HEK293 (cell line): ENCODE measurements around the gene TOM1L2.

Source experiments
- ELK4 ChIP-seq: IDR thresholded peaks from 2 replicates; pipeline ENCODE4 v1.6.1; 2011; ENCODE audit warnings: mild to moderate bottlenecking, low read depth, low read length, borderline replicate concordance
- IKZF3 ChIP-seq: fragments of 450-650 bp; IDR thresholded peaks from 2 replicates; pipeline ENCODE4 v1.5.0; 2018; ENCODE audit warnings: missing biosample characterization, mild to moderate bottlenecking, missing genetic modification characterization, moderate library complexity
- MYNN ChIP-seq: fragments of 450-650 bp; formaldehyde crosslinking; IDR thresholded peaks from 2 replicates; pipeline ENCODE4 v1.5.1; 2016; ENCODE audit warnings: missing biosample characterization, missing genetic modification characterization, borderline replicate concordance
- PBX3 ChIP-seq: sonication (generic); formaldehyde crosslinking; IDR thresholded peaks from 2 replicates; pipeline ENCODE4 v1.8.1; 2022; ENCODE audit warnings: mild to moderate bottlenecking, moderate library complexity, missing genetic modification reagents
- TRIM28 ChIP-seq: IDR thresholded peaks from 2 replicates; pipeline ENCODE4 v1.6.1; 2011; ENCODE audit warnings: low read length, control low read depth, borderline replicate concordance
- TSHZ1 ChIP-seq: fragments of 450-650 bp; formaldehyde crosslinking; IDR thresholded peaks from 2 replicates; pipeline ENCODE4 v1.5.1; 2016; ENCODE audit warnings: missing biosample characterization, missing genetic modification characterization, borderline replicate concordance
- ZBTB17 ChIP-seq: fragments of 450-650 bp; formaldehyde crosslinking; IDR thresholded peaks from 2 replicates; pipeline ENCODE4 v1.5.1; 2016; ENCODE audit warnings: missing biosample characterization, missing genetic modification characterization
- ZBTB8A ChIP-seq: fragments of 450-650 bp; formaldehyde crosslinking; IDR thresholded peaks from 2 replicates; pipeline ENCODE4 v1.5.1; 2016; ENCODE audit warnings: missing biosample characterization, missing genetic modification characterization
- ZNF132 ChIP-seq: fragments of 450-650 bp; formaldehyde crosslinking; IDR thresholded peaks from 2 replicates; pipeline ENCODE4 v1.5.1; 2017; ENCODE audit warnings: missing biosample characterization, missing genetic modification characterization, borderline replicate concordance
- ZNF169 ChIP-seq: fragments of 450-650 bp; formaldehyde crosslinking; IDR thresholded peaks from 2 replicates; pipeline ENCODE4 v1.5.1; 2016; ENCODE audit warnings: missing biosample characterization, missing genetic modification characterization
- ZNF202 ChIP-seq: fragments of 450-650 bp; formaldehyde crosslinking; IDR thresholded peaks from 2 replicates; pipeline ENCODE4 v1.5.1; 2016; ENCODE audit warnings: missing biosample characterization, missing genetic modification characterization, borderline replicate concordance
- ZNF24 ChIP-seq: fragments of 450-650 bp; formaldehyde crosslinking; IDR thresholded peaks from 2 replicates; pipeline ENCODE4 v1.5.1; 2016; ENCODE audit warnings: missing biosample characterization, missing genetic modification characterization
- ZNF302 ChIP-seq: fragments of 450-650 bp; formaldehyde crosslinking; IDR thresholded peaks from 2 replicates; pipeline ENCODE4 v1.5.1; 2016; ENCODE audit warnings: missing biosample characterization, missing genetic modification characterization, low read depth
- ZNF404 ChIP-seq: fragments of 450-650 bp; formaldehyde crosslinking; IDR thresholded peaks from 2 replicates; pipeline ENCODE4 v1.5.1; 2017; ENCODE audit warnings: missing biosample characterization, missing genetic modification characterization
- ZNF433 ChIP-seq: fragments of 450-650 bp; formaldehyde crosslinking; IDR thresholded peaks from 2 replicates; pipeline ENCODE4 v1.5.1; 2016; ENCODE audit warnings: missing biosample characterization, missing genetic modification characterization, low read depth
- ZNF449 ChIP-seq: fragments of 450-650 bp; formaldehyde crosslinking; IDR thresholded peaks from 2 replicates; pipeline ENCODE4 v1.5.1; 2017; ENCODE audit warnings: missing biosample characterization, mild to moderate bottlenecking, missing genetic modification characterization, moderate library complexity
- ZNF48 ChIP-seq: fragments of 450-650 bp; formaldehyde crosslinking; IDR thresholded peaks from 2 replicates; pipeline ENCODE4 v1.5.1; 2016; ENCODE audit warnings: missing biosample characterization, missing genetic modification characterization
- ZNF488 ChIP-seq: fragments of 450-650 bp; formaldehyde crosslinking; IDR thresholded peaks from 2 replicates; pipeline ENCODE4 v1.5.1; 2016; ENCODE audit warnings: missing biosample characterization, missing genetic modification characterization
- ZNF548 ChIP-seq: fragments of 450-650 bp; formaldehyde crosslinking; IDR thresholded peaks from 2 replicates; pipeline ENCODE4 v1.5.1; 2016; ENCODE audit warnings: missing biosample characterization, missing genetic modification characterization
- ZNF596 ChIP-seq: fragments of 450-650 bp; IDR thresholded peaks from 2 replicates; pipeline ENCODE4 v1.5.0; 2018; ENCODE audit warnings: missing biosample characterization, mild to moderate bottlenecking, missing genetic modification characterization, moderate library complexity
- ZNF600 ChIP-seq: fragments of 450-650 bp; formaldehyde crosslinking; IDR thresholded peaks from 2 replicates; pipeline ENCODE4 v1.5.1; 2016; ENCODE audit warnings: missing biosample characterization, missing genetic modification characterization
- ZNF623 ChIP-seq: fragments of 450-650 bp; formaldehyde crosslinking; IDR thresholded peaks from 2 replicates; pipeline ENCODE4 v1.5.1; 2016; ENCODE audit warnings: missing biosample characterization, missing genetic modification characterization
- ZNF692 ChIP-seq: fragments of 450-650 bp; formaldehyde crosslinking; IDR thresholded peaks from 2 replicates; pipeline ENCODE4 v1.5.1; 2016; ENCODE audit warnings: missing biosample characterization, missing genetic modification characterization
- ZNF792 ChIP-seq: fragments of 450-650 bp; formaldehyde crosslinking; IDR thresholded peaks from 2 replicates; pipeline ENCODE4 v1.5.1; 2016; ENCODE audit warnings: missing biosample characterization, missing genetic modification characterization
- ZNF830 ChIP-seq: fragments of 450-650 bp; IDR thresholded peaks from 2 replicates; pipeline ENCODE4 v1.5.0; 2018; ENCODE audit warnings: missing biosample characterization, missing genetic modification characterization, low read depth, mild to moderate bottlenecking, moderate library complexity
- ZSCAN30 ChIP-seq: fragments of 450-650 bp; IDR thresholded peaks from 2 replicates; pipeline ENCODE4 v1.5.1; 2018; ENCODE audit warnings: missing biosample characterization, mild to moderate bottlenecking, missing genetic modification characterization, moderate library complexity
- ZSCAN5A ChIP-seq: fragments of 450-650 bp; formaldehyde crosslinking; IDR thresholded peaks from 2 replicates; pipeline ENCODE4 v1.5.1; 2016; ENCODE audit warnings: missing biosample characterization, missing genetic modification characterization

TOM1L2 gene

GRCh38 chr17:17935321-17936271 lies 36.6 kb downstream of the TOM1L2 start (continued):
- TF ChIP-seq ZNF132 (tag by site-specific recombination) (no peak), ZNF623 (tag by site-specific recombination) (no peak), ZNF792 (tag by site-specific recombination) (no peak), ZBTB17 (tag by site-specific recombination) (0 out of 2 replicates have a peak, but pooled peaks have one; percentile 15), ZNF449 (tag by site-specific recombination) (no peak), ZSCAN30 (no peak), ZNF202 (no peak), TSHZ1 (tag by site-specific recombination) (no peak), ZNF596 (tag by site-specific recombination) (no peak), ZNF548 (no peak), ZNF433 (tag by site-specific recombination) (no peak), ZSCAN5A (tag by site-specific recombination) (no peak), ZNF404 (no peak), ZNF600 (peak; percentile 69), TRIM28 (no peak), ZBTB8A (tag by site-specific recombination) (no peak), IKZF3 (tag by site-specific recombination) (no peak), ZNF169 (tag by site-specific recombination) (no peak), ZNF692 (tag by site-specific recombination) (no peak), ZNF488 (tag by site-specific recombination) (no peak), PBX3 (CRISPR knock-in tag) (no peak), ZNF24 (tag by site-specific recombination) (no peak; the same call in 1 of the 2 replicates), ZNF302 (tag by site-specific recombination) (no peak), ZNF830 (tag by site-specific recombination) (no peak), ZNF48 (tag by site-specific recombination) (no peak), MYNN (tag by site-specific recombination) (no peak), ELK4 (no peak)
